Aorta (tissue), 5 donors: ENCODE measurements around the gene HAGHL. TPM values are rescaled to one million over a fixed set of nuclear protein-coding genes. Genes with fewer than 3 reads are reported as not detected.
"Not testable (repeated sequence)": the region's sequence is repeated elsewhere in the genome, so short reads cannot be mapped to it uniquely, and the experiment has no call there.

Experiments used
- ATAC-seq: fragments of 200-7000 bp; cut with Tn5 transposase; one replicate; pipeline ENCODE4 v1.9.1; 2022; ENCODE audit warnings: moderate library complexity; ENCODE audit not compliant: low FRiP score
- DNase-seq, 2 donors: peaks; one replicate each; pipeline ENCODE4 v3.0.0-alpha.2; 2020
- H3K27ac ChIP-seq, 2 donors: one replicate each; pipeline ENCODE4 v1.5.1; 2013; ENCODE audit warnings: low read length in 2 of 2, mild to moderate bottlenecking in 2 of 2, moderate library complexity in 2 of 2, control low read depth in 1 of 2, inconsistent platforms in 1 of 2, low read depth in 1 of 2
- H3K27me3 ChIP-seq, 2 donors: one replicate each; pipeline ENCODE4 v1.6.1; 2013; ENCODE audit warnings: control low read depth in 1 of 2, low read length in 1 of 2, mild to moderate bottlenecking in 1 of 2, moderate library complexity in 1 of 2; ENCODE audit not compliant: insufficient read depth in 2 of 2, control insufficient read depth in 1 of 2
- H3K36me3 ChIP-seq, 2 donors: one replicate each; pipeline ENCODE4 v1.6.1; 2013; ENCODE audit warnings: control low read depth in 1 of 2, low read length in 1 of 2, mild to moderate bottlenecking in 1 of 2; ENCODE audit not compliant: insufficient read depth in 2 of 2, control insufficient read depth in 1 of 2
- H3K4me1 ChIP-seq, 2 donors: one replicate each; pipeline ENCODE4 v1.6.1; 2013; ENCODE audit warnings: low read length in 2 of 2, control low read depth in 1 of 2, mild to moderate bottlenecking in 1 of 2, moderate library complexity in 1 of 2; ENCODE audit not compliant: insufficient read depth in 2 of 2, control insufficient read depth in 1 of 2
- H3K4me3 ChIP-seq, 2 donors: one replicate each; pipeline ENCODE4 v1.5.1; 2013; ENCODE audit warnings: low read length in 2 of 2, control low read depth in 1 of 2, mild to moderate bottlenecking in 1 of 2
- H3K9me3 ChIP-seq: one replicate; pipeline ENCODE4 v1.6.1; 2013; ENCODE audit warnings: mild to moderate bottlenecking, low read length; ENCODE audit not compliant: control insufficient read depth
- WGBS, 2 donors: extraction: QIAGEN DNeasy Blood & Tissue Kit; methylation state at CpG; one replicate each; pipeline ENCODE4 v1.1.7; 2013; 5-methylcytosine and 5-hydroxymethylcytosine counted together
- intact Hi-C, 2 donors: fragments of 100-400 bp; cut with DNase I; formaldehyde crosslinking; loops; one replicate each; pipeline versions ENCODE4 v1.14.2 to v1.15.0; 2022
- polyA plus RNA-seq, 2 donors: library from polyadenylated mRNA; stranded (reverse); fragments of 200-250 nt; gene quantifications; one replicate each; pipeline ENCODE4 v1.2.3, GENCODE V29; 2013
- total RNA-seq, 2 donors: library from RNA; stranded (reverse); fragmentation: NEBNext Ultra II Directional; extraction: Animal tissue kit (Norgen Biotek cat#: 25700); gene quantifications; one replicate each; pipeline ENCODE4 v1.2.1, GENCODE V29; 2021
- donor health status: healthy with polysubstance abuse.
- donor health status: Bipolar disorder and iron deficiency.
- donor health status: DM: no; HTN: no; CAD: no.
- donor health status: DM: no; HTN: no; CAD: no.
- donor health status: DM: yes; HTN: yes; CAD: no.

Gene HAGHL
- total and polyA plus RNA-seq, 4 donors: 2.4 to 22.5 (median 3.3) TPM

- WGBS, 2 donors: 90 to 93% methylated on average over 15 of the region's 15 CpGs
Observed at GRCh38 chr16:741986-742629, 15.2 kb downstream of the HAGHL start.

GRCh38 chr16:742894-743293 lies 16.0 kb downstream of the HAGHL start:
- intact Hi-C loops, H3K4me1 ChIP-seq, H3K36me3 ChIP-seq, H3K27ac ChIP-seq, DNase-seq, H3K27me3 ChIP-seq, H3K4me3 ChIP-seq, H3K9me3 ChIP-seq, ATAC-seq: not testable (repeated sequence)
- WGBS, 2 donors: 72 to 75% methylated on average over 14 of the region's 14 CpGs

More at GRCh38 chr16:741986-742629, 15.2 kb downstream of the HAGHL start:
- Histone ChIP-seq H3K4me1 (no peaks in the 10 kb centered on the region), H3K27ac (no peak overlapping the region), H3K36me3 (no peaks in the 10 kb centered on the region), H3K9me3 (no peaks in the 10 kb centered on the region), H3K4me3 (no peak overlapping the region), H3K27me3 (no peaks in the 10 kb centered on the region)
- DNase-seq (no peak), ATAC-seq (no peak)
- intact Hi-C loops: loop anchor here in 1 of 2 donors (2.0 kb wide), 1 partner anchor 21 kb away; the partner anchor contains the start of gene ANTKMT

- Histone ChIP-seq H3K27me3 (no peaks in the 10 kb centered on the region), H3K27ac (no peak overlapping the region), H3K4me3 (no peak overlapping the region), H3K9me3 (no peaks in the 10 kb centered on the region), H3K4me1 (no peaks in the 10 kb centered on the region), H3K36me3 (no peaks in the 10 kb centered on the region)
- DNase-seq: no peak
- ATAC-seq: no peak
- WGBS, 2 donors: 79% methylated on average over 21 of the region's 21 CpGs
- intact Hi-C loops: no loop called here
Observed at GRCh38 chr16:743794-744500, 17.0 kb downstream of the HAGHL start.

GRCh38 chr16:745739-746138 lies 18.8 kb downstream of the HAGHL start:
- ATAC-seq (no peak), DNase-seq (no peak)
- Histone ChIP-seq H3K4me3 (no peak overlapping the region), H3K27ac (no peak overlapping the region), H3K4me1 (no peaks in the 10 kb centered on the region), H3K9me3 (no peaks in the 10 kb centered on the region), H3K27me3 (no peaks in the 10 kb centered on the region), H3K36me3 (no peaks in the 10 kb centered on the region)
- intact Hi-C loops: no loop called here
- 11 to 13% methylated on average over 14 of the region's 14 CpGs for WGBS, 2 donors

GRCh38 chr16:746637-747036 lies 19.7 kb downstream of the HAGHL start:
- 82 to 85% methylated on average over 13 of the region's 13 CpGs for WGBS, 2 donors

DNA sequence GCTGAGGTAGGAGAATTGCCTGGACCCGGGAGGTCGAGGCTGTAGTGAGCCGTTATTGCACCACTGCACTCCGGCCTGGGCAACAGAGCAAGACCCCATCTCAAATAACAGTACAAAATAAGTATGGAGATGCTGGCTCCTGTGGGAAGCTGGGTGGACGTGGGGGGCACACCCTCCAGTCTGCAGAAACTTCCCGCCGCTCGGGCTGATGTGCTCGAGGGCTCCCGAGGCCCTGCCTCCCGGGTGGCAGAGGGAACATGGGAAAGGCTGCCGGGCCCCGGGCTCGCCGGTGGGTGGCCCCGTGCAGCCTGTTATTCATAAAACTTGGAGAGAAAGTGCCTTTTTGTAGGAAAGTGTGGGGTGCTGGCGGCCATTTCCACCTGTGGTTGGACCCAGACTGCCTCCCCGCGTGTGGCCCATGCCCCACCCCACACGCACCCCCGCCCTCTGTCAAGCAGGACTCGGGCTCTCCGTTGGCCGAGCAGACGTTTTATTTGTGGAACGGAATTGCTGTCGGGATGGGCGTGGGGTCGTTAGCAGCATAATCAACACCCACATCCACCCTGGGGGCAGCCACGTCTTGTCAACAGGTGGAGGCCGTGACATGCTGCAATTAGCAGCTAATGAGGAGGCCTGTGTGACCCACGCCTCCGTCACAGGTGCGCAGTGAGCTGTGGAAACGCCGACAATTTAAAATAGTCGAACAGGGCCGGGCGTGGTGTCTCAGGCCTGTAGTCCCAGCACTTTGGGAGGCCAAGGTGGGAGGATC lies 21.3 kb downstream of the HAGHL start:
- Histone ChIP-seq H3K27me3 (no peaks in the 10 kb centered on the region), H3K27ac (no peak overlapping the region), H3K36me3 (no peaks in the 10 kb centered on the region), H3K9me3 (no peaks in the 10 kb centered on the region), H3K4me1 (no peaks in the 10 kb centered on the region), H3K4me3 (no peak overlapping the region)
- intact Hi-C loops: no loop called here
- DNase-seq (no peak), ATAC-seq (no peak)
- WGBS, 2 donors: 88 to 89% methylated on average over 38 to 39 of the region's 39 CpGs

More at GRCh38 chr16:746637-747036, 19.7 kb downstream of the HAGHL start:
- no peaks in the 10 kb centered on the region for H3K4me1 ChIP-seq
- H3K36me3 ChIP-seq: no peaks in the 10 kb centered on the region
- H3K27ac ChIP-seq: no peak overlapping the region
- DNase-seq (no peak), ATAC-seq (no peak)
- intact Hi-C loops: no loop called here
- no peak overlapping the region for H3K4me3 ChIP-seq
- H3K27me3 ChIP-seq: no peaks in the 10 kb centered on the region
- H3K9me3 ChIP-seq: no peaks in the 10 kb centered on the region

DNA sequence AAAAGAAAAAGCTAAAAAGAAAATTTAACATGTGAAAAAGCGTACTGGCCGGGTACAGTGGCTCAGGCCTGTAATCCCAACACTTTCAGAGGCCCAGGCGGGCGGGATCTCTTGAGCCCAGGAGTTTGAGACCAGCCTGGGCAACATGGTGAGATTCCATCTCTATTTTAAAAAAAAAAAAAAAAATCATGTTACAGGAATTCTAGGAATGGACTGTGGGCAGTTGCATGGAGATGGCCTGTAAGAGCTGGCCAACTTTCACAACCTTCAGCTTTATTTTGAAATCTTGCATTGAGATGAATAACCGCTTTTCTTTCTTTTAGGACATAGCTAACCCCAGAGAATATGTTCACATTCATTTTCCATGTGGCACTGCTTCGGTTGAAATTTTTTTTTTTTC lies 22.1 kb downstream of the HAGHL start:
- no peaks in the 10 kb centered on the region for H3K27me3 ChIP-seq
- WGBS, 2 donors: 51 to 61% methylated on average over 6 of the region's 6 CpGs
- intact Hi-C loops: no loop called here
- H3K9me3 ChIP-seq: no peaks in the 10 kb centered on the region
- DNase-seq: no peak
- ATAC-seq: no peak
- no peak overlapping the region for H3K4me3 ChIP-seq
- H3K36me3 ChIP-seq: no peaks in the 10 kb centered on the region
- no peak overlapping the region for H3K27ac ChIP-seq
- H3K4me1 ChIP-seq: no peaks in the 10 kb centered on the region

DNA sequence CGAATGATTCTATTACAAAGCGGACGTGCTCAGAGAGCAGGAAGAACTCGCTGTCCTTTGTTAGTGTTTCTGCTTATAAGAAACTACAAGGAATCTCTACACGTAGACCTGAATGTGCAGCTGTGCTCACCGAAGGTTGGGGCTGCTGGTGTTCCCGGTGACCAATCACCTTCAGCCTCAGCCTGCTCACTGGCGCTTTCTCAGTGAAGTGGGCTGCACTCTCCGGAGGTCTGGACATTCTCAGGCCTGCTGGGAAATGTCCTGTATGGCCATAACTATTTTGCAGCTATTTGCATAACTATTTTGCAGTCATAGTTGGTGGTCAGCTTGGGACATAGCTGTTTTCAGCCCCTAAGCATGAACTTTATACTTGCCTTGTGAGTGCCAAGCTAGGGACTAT lies 23.6 kb downstream of the HAGHL start:
- H3K9me3 ChIP-seq: no peaks in the 10 kb centered on the region
- no peak overlapping the region for H3K4me3 ChIP-seq
- 71 to 72% methylated on average over 9 of the region's 9 CpGs for WGBS, 2 donors
- H3K27me3 ChIP-seq: no peaks in the 10 kb centered on the region
- H3K27ac ChIP-seq: no peak overlapping the region
- ATAC-seq (no peak), DNase-seq (no peak)
- intact Hi-C loops: no loop called here
- no peaks in the 10 kb centered on the region for H3K4me1 ChIP-seq
- H3K36me3 ChIP-seq: no peaks in the 10 kb centered on the region
